CMK (cell line): Measurements from ENCODE around the gene IGF2.

ENCODE experiments used
- DNase-seq: peaks from one replicate; pipeline ENCODE4 v3.0.0-alpha.2; 2010; ENCODE audit warnings: low read depth

IGF2 gene

DNA sequence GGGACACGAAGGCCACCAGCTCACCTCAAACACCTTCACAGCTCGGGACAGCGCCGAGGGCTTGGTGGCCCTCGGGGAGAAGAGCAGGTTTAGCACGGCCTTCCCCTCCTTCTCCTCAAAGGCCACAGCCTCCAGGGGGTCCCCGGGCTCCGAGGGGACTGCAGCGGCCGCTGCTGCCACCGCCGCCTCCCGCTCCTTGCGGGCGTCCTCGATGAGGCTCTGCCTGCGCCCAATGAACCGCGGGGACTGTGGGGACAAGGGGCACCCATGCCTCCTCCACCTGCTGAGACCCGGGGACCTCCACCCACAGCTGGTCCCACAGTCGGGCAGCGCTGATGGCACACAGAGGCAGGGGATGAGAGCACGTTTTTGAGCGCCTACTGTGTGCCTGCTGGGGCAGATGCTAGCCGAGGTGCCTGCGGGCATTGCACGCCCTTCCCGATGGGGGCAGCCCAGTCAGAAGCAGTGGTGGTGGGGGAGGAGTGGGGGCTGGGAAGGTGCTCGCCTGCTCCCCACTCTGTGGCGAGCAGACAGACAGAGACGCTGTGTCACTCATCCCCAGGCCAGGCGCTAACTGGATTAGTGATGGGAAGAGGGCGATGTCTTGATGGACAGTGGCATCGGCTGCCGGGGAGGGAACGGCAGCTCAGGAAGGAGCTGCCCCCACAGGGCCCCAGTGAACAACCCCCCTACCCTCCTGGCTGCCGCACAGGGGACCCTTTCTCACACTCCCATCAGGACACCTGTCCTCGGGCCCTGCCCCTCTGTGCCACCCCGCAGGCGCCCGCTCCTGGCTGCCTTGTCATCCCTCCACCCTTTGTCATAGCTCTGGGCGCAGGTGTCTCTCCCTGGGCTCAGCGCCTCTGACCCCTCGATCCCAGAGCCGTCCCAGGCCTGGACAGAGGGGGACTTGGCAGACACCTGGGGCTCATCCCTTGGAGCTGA is 30.7 kb upstream of the IGF2 start:
- no peak for DNase-seq

GRCh38 chr11:2169005-2169378 is 29.8 kb upstream of the IGF2 start:
- no peak for DNase-seq

GRCh38 chr11:2168286-2169004 is 29.3 kb upstream of the IGF2 start:
- DNase-seq = no peak

- DNase-seq = no peak
Measured at GRCh38 chr11:2167141-2168045, 28.2 kb upstream of the IGF2 start.

DNA sequence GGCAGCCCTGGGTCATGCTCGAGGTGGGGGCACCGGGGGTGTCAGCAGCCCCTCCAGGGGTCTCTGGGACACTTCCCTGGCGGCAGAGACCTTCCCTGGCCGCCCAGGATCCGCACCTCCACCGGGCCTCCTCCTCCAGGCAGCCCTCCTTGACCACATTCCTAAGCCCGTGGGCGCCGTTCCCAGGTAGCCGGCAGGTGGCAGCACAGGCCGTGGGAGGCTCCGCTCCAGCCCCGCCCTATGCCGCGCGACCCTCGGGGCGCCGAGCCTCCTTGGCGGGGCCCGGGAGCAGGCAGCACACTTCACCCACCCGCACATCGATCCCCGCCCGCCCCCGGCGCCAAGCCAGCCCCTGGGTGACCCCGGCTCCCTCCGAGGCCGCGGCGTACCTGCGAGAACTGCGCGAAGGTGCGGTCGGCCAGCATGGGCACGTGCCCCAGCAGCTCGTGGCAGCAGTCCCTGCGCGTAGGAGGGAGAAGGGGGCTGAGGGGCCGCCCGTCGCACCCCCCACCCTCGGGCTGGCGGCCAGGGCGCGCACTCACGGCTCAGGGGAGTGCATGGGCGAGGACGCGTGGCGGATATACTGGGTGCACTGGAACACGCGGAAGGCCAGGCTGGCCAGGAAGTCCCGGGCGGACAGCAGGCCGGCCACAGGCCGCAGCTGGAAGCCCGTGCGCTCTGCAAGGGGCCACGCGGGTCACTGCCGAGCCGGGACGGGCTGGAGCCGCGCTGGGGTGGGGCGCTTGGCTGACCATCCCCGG is 27.1 kb upstream of the IGF2 start:
- DNase-seq = no peak

DNA sequence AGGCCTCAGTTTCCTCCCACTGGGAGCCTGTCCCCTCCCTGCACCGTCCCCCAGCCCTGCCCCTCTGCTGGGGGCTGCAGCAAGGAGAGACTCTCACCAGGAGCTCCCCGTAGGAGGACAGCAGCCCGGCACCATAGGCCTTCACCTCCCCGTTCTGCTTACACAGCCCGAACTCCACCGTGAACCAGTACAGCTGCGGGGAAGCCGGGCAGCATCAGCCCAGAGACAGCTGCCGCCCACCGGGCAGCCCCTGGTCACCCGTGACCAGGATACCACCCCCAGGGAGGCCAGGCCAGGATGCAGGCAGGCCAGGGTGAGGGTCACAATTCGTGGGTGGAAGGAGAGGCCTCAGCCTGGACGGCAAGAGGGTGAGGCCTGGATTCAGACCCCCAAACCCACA is 26.4 kb upstream of the IGF2 start:
- no peak for DNase-seq

GRCh38 chr11:2164861-2165555 is 25.8 kb upstream of the IGF2 start:
- DNase-seq = no peak

GRCh38 chr11:2164081-2164480 is 24.9 kb upstream of the IGF2 start:
- DNase-seq = no peak

DNA sequence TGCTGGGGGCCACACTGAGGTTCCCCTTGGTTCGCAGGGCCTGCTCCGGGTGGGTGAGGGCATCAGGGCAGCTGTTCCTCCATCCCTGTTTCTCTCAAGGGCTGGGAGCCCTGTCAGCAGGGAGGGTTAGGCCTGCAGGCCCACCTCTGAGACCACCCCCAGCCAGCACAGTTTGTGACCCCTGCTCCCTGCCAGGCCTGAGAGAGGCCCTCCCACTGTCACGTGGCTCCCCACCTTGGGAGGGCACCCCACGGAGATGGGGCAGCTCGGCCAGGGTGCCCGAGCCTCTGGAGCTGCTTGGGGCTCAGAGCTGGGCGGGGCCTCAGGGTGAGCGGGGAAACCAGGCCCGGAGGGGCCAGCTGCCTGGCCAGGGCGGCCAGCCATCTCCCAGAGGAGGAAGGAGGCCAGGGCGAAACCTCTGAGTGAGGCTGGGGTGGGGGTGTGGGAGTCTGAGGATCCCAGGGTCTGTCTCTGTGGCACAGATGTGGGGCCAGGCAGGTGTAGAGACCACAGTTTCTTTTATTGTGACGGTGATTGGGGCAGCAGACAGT is 24.3 kb upstream of the IGF2 start:
- DNase-seq = no peak

DNA sequence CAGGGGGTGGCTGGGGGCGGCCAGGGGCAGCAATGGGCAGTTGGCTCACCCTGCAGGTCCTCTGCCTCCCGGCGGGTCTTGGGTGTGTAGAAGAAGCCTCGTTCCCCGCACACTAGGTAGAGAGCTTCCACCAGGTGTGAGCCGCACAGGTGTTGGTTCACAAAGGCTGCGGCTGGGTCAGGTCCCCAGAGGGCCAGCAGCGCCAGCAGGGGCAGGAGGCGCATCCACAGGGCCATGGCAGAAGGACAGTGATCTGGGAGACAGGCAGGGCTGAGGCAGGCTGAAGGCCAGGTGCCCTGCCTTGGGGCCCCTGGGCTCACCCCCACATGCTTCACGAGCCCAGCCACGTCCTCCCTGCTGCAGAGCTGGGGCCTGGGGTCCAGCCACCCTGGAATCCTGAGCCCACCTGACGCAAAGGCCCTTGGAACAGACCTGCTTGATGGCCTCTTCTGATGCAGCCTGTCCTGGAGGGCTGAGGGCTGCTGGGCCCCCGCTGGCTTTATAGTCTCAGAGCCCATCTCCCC is 21.6 kb upstream of the IGF2 start, which contains the start of gene INS:
Gene INS (minus strand): TSS at position 474 of the 524 bp plus-strand sequence. CDS start 238 bp downstream, at position 236.
- DNase-seq = no peak

GRCh38 chr11:2159536-2160413 is 20.6 kb upstream of the IGF2 start:
- DNase-seq = no peak

- no peak for DNase-seq
Measured at GRCh38 chr11:2158966-2159365, 19.8 kb upstream of the IGF2 start.

DNA sequence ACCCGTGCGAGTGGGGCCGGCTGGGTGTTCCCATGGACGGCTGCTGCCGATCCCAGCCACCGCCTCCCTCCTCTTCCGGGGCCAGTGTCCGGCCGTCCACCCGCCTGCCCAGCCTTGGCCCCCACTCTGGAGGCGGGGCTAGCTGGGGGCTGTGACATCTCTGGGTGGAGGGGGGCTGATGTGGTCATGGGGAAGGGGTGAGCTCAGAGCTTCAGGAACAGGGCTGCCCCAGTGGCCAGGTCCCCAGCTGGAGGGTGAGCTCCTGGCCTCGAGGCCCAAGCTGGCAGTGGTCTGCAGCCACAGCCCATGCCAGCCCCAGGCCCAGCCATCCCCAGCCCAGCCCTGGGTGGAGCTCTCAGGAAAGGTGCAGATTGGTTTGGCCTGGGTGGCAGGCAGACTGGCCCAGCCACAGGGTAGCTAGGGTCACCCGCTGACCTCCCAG is 19.1 kb upstream of the IGF2 start:
- no peak for DNase-seq

- no peak for DNase-seq
Measured at GRCh38 chr11:2157294-2158040, 18.3 kb upstream of the IGF2 start.

DNA sequence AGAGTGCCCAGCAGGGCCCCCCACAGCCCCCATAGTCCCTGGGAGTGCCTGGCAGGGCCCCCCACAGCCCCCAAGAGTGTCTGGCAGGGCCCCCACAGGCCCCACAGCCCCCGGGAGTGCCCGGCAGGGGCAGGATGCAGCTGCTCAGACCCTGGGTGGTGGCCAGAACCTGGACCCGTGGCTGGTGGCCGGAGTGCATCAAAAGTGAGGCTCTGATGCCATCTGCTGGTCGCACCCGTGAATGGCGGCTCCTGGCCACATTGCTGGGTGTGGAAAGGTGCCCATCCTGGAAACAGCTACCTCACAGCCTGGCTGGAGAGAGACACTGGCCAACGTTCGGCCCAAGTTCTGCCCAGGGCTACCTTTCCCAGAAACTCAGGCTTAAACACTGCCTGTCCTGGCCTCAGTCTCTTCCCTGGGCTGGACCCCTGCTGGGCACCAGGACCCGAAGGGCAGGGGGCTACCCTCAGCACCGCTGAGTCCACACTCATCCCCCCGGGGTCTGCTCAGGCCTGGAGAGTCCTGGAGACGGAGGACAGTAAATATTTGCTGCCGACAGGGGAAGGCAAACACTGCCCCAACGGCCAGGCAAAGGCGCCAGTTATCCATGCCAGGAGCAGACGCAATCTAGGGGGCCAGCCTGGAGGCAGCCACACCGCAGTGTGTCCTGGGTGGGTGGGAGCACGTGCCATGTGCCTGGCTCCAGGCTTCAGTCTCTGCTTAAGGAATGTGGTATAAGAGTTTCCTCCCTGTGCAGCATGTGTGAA is 17.4 kb upstream of the IGF2 start:
- DNase-seq = no peak

DNA sequence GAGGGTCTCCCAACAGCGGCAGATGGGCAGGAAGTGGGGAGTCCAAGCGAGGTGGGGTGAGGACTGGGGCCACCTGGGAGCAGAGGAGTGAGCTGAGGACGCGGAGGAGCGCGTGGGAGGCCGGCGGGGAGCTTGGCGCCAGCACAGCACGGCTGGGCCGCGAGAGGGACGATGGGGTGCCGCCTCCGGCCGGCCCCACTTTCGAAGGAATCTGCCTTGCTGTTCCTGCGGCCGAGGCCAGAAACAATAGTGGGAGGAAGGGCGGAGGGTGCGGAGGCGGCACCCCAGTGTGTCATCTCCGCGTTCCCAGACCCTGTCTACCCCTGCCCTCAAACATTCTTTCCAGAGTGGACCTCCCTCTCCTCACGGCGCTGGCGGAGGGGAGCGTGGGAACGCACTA is 16.3 kb upstream of the IGF2 start:
- no peak for DNase-seq

- DNase-seq = no peak
Measured at GRCh38 chr11:2154889-2155288, 15.7 kb upstream of the IGF2 start.

DNA sequence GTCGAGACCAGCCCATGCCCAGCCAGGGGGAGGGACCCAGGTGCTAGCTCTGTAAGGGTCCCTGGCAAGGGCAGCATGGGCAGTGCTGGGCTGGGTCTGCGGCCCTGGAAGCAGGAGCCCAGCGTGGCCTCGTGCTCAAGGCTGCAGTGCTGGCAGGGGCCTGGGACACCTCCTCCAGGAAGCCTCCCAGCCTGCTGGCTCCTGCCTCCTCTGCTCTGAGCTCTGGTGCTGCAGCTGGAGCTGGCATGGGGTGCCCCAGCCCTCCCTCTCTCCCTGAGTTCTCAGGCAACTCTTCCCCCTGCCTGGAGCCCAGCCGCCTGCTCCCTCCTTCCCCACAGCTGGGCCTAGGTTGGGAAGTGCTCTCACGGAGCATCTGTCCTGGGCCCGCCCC is 15.0 kb upstream of the IGF2 start:
- no peak for DNase-seq
